Epidermal melanocyte (primary cell): ENCODE results near the gene ZBTB32.

Experiments
- DNase-seq: peaks from one replicate; pipeline ENCODE4 v3.0.0; 2011; ENCODE audit warnings: low spot score; ENCODE audit not compliant: insufficient read length

The ZBTB32 gene

DNA sequence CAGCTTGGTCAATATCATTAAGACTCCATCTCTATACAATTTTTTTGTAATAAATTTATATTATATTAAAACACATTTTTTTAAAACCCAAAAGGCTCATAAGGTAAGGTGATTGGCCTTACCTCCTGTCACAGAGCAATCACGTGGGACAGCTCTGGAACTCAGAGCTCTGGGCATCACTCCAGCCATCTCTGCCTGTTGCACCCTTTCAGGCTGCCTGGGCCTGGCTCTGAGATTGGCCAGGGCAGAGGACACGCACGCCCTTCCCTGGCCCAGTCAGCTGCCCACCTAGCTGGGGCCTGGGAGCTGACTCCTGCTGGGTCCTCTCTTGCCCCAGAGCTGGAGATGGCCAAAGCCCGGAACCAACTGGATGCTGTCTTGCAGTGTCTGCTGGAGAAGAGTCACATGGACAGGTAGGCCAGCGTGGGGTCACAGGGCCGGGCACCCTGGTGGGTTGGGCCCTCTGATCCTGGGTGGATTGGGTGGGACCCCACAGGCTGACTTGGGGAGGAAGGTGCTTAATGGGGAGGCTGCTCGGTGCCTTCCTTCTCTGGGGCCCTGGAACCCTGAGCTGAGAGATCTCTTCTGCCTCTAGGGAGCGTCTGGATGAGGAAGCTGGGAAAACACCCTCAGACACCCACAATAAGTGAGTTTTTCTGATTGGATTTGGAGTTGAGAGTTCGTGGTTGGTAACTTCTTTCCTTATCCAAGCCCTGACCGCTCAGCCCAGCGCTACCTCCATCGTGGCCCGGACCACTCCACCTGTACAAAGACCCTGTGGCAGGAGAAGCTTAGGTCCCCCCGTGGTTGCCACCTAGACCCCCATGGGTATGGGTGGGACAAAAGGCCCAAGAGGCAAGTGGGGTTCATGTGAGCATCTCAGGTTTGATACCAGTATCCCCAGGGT lies 47.7 kb downstream of the ZBTB32 start:
- no peak for DNase-seq

- DNase-seq: no peak
Measured at GRCh38 chr19:35752746-35753350, 48.5 kb downstream of the ZBTB32 start.

GRCh38 chr19:35753634-35754369 lies 49.4 kb downstream of the ZBTB32 start:
- no peak for DNase-seq

- DNase-seq: no peak
Measured at GRCh38 chr19:35754370-35755130, 50.2 kb downstream of the ZBTB32 start.

GRCh38 chr19:35755131-35755549 lies 50.8 kb downstream of the ZBTB32 start:
- DNase-seq: no peak

DNA sequence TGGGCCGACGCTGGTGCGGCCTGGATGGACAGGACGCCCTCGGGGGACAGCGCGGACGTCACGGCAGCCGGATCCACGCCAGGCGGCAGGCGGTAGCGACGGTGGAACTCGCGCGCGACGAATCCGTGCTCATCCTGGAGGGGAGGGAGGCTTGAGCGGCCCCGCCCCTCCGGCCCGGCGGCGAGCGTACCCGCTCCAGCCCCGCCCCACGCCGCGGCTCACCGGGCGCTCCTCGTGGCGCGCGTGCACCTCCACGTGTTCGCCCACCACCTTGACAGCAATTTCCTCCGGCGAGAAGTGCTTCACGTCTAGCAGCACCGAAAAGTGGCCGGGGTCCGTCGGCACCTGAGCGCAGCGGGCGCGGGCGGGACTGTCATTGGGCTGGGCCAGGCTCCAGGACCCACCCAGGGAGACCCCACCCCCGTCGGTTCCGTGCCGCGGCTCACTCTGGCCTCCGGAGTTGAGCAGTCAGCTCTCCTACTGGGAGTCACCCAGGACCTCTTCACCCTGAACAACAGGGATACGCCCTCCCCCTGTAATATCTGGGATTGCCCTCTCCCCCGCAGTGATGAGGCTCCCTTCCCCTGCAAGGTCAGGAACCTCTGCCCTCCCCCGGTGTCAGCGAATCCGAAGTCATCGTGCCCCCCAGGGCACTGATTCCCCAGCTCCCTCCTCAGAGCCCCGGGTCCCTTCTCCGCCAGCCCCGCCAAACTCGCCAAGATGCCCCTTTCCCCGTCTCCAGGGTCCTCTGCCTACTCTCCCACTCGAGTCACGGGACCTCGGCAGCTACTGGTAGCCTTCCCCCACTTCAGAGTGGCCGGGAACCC lies 51.4 kb downstream of the ZBTB32 start:
- no peak for DNase-seq

DNA sequence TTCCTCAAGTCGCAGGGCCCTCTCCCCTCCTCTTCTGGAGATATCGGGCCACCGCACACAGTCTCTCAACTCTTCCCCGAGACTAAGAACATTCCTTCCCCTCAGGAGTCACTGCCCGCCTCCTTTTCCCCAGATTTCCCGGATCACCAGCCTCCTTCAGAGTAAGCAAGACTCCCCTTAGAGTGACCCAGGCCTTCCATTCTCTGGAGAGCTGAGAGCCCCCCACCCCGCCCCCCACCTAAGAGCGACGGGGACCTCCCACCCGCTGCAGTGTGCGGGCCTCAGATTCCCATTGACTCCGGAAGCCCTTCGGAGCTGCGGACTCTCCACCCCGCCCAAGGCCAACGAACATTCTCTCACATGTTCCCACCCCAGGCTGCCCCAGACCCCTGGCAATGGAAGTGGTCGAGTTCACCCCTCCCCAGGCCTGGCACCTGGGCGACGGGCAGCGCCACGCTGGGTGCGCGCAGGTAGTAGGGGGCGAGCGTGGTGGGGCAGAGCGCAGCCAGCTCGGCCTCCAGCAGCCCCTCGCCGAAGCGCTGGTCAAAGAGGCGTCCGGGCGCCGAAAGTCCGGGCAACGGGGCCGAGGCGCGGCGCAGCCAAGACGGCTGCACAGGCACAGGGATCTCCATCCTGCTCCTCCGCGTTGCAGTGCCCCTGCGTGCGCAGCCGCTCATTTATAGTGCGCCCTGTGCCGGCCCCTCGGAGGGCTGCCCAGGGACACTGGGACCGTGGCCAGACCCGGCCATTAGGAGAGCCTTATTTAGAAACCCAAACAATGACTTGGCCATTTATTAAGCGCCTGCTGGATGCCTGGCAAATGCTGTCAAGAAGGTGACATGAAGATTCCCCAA lies 52.2 kb downstream of the ZBTB32 start, which contains the start of gene HSPB6:
HSPB6 (minus strand) TSS at position 653 of the 854 bp plus-strand sequence; CDS start at position 632, 21 bp downstream.
- no peak for DNase-seq

DNA sequence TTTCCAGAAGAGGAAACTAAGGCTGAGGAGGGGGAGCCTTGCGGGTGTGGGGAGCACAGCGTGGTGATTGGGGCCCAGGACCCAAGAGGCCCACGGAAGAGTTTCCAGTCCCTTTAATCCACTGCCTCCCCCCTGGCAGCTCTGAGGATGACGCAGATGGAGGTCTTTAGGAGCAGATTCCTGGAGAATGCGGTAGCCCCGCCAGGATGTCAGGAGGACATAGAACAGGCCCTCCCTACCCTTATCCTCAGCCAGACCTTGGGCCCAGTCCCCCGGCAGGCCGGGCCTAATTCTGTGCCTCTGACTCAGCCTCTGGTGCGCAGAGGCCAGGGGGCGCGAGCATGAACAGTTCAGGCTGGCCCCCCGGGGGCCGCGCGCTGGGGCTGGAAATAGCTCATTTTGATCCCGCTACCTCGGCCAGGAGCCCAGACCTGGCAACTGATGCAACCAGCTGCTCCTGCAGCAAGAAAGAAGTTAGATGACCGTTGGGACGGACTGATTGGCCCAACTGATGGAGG lies 52.9 kb downstream of the ZBTB32 start:
- no peak for DNase-seq

DNA sequence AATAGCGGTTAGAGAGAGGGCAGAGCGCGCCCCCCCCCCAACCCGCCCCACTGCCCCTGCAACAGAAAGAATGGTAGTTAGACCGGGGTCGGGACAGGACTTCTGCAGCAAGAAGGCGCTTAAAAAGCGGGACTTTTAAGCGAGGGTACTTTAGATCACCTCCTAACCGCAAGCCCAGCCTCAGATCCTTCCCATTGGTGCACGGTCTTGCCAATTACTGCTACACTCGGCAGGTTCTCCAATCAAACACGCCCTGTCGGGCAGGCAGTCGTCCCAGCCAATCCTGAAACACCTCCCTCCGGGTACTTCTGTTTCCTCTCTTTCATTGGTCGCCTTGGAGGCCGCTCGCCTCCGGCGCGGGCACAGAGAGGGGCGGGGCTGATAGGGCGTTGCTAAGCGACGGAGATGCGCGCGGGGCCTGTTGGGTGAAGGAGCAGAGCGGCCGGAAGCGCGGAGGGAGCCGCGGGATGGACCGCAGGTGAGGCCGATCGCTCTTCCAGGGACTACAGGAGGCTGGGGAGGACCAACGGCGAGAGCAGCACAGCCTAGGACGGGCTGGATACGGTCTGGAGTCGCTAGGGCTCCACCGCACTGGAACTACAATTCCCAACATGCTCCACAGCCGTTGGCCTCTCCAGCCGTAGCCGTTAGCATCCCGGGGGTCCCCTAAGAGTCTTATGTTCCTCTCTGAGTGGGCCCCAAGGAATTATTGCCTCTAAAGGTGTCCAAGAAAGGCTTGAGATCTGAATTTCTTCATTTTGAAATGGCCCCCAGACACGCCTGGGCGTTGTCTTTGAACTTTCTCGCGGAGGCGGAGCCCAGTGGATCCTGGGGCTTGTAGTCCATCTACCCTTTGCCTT lies 53.6 kb downstream of the ZBTB32 start, which contains the start of gene PROSER3:
PROSER3 (plus strand) TSS at position 428 of the 860 bp plus-strand sequence; CDS start at position 468, 40 bp downstream.
- peak; percentile 96 for DNase-seq

DNA sequence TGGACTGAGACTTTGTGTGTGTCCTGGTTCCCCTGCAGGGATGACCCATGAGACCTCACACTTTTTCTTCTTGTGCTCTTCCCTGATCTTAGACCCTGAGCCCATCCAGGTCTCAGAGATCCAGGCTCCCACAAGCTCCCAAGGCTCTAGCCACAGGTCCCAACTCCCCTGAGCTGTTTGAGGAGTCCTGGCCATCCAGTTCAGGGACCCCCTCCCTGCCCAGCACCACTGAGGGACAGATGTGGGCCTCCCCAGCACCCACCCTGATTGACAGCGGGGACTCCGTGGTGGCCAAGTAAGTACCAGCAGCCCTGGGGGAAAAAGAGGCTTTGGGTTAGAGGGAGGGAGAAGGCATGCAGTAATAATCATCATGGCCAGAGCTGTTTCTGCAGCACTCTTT lies 55.3 kb downstream of the ZBTB32 start:
- no peak for DNase-seq

GRCh38 chr19:35760711-35761349 lies 56.5 kb downstream of the ZBTB32 start:
- no peak for DNase-seq

DNA sequence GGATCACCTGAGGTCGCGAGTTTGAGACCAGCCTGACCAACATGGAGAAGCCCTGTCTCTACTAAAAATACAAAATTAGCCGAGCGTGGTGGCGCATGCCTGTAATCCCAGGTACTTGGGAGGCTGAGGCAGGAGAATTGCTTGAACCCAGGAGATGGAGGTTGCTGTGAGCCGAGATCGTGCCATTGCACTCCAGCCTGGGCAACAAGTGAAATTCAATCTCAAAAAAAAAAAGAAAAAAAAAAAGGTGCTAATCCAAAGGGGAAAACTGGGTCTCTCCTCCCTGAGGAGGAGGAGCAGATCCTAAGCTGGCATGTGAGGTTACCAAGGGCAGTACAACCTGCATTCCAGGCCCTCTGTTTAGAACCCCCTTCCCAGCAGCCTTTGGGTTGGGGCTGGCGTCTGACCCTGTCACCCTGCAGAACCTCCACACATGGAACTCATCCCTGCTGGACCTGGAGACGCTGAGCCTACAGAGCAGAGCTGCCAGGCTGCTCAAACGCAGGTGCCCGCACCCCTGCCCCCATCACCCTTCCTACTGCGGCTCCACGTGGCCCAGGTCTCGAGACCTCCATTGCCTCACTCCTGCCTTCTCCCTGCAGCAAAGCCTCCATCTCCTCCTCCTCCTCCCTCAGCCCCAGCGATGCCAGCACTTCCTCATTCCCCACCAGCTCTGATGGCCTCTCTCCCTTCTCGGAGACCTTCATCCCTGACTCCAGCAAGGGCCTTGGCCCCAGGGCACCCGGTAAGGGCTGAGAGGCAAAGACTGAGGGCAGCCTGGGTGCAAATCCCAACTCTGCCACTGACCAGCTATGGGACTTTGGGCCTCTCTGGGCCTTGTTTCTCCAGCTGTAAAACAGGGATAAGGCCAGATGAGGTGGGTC lies 60.3 kb downstream of the ZBTB32 start:
- DNase-seq: no peak
